ENCODE data around the gene ALOX5AP. TPM values are rescaled to one million over a fixed set of nuclear protein-coding genes. Genes with fewer than 3 reads are reported as not detected.

Gene ALOX5AP
- polyA plus RNA-seq, 1 experiment, result 0.11 TPM

GRCh38 chr13:30690282-30691188 is 44.8 kb upstream of the ALOX5AP start:
- no peak for TF ChIP-seq CTCF (IDR thresholded peaks at IDR 0.05; ENCODE audit: insufficient read depth, low read depth, low read length)
- Histone ChIP-seq H3K4me3 (ENCODE audit: low read depth, low read length) (peak overlapping the region; percentile 43), H3K27me3 (ENCODE audit: control insufficient read depth, insufficient read depth, low read length) (no peaks in the 10 kb centered on the region), H3K36me3 (ENCODE audit: control insufficient read depth, insufficient read depth, low read length) (no peaks in the 10 kb centered on the region)
- DNase-seq (ENCODE audit: low read depth), result peak; percentile 83
- POLR2A ChIA-PET, result interaction anchor here (0.5 to 0.9 kb wide), 2 partner anchors 28 to 106 kb away, joined by 3 read pairs; no protein-coding TSS in a partner anchor
- CTCF ChIA-PET, result interaction anchor here (0.6 to 1.9 kb wide), 5 partner anchors 17 to 113 kb away, joined by 3 to 8 read pairs (median 3); no protein-coding TSS in a partner anchor

- Histone ChIP-seq H3K4me3 (ENCODE audit: low read depth, low read length) (no peak overlapping the region), H3K36me3 (ENCODE audit: control insufficient read depth, insufficient read depth, low read length) (no peaks in the 10 kb centered on the region), H3K27me3 (ENCODE audit: control insufficient read depth, insufficient read depth, low read length) (no peaks in the 10 kb centered on the region)
- ChIA-PET POLR2A (no interaction called here), CTCF (no interaction called here)
- DNase-seq (ENCODE audit: low read depth), result no peak
- TF ChIP-seq CTCF (IDR thresholded peaks at IDR 0.05; ENCODE audit: insufficient read depth, low read depth, low read length), result no peak
Measured at GRCh38 chr13:30692113-30692512, 43.2 kb upstream of the ALOX5AP start.

- no peak for TF ChIP-seq CTCF (IDR thresholded peaks at IDR 0.05; ENCODE audit: insufficient read depth, low read depth, low read length)
- DNase-seq (ENCODE audit: low read depth), result no peak
- Histone ChIP-seq H3K27me3 (ENCODE audit: control insufficient read depth, insufficient read depth, low read length) (no peaks in the 10 kb centered on the region), H3K36me3 (ENCODE audit: control insufficient read depth, insufficient read depth, low read length) (no peaks in the 10 kb centered on the region), H3K4me3 (ENCODE audit: low read depth, low read length) (no peak overlapping the region)
- ChIA-PET POLR2A (no interaction called here), CTCF (interaction anchor here (0.7 kb wide), 1 partner anchor 15 kb away, joined by 3 read pairs; no protein-coding TSS in a partner anchor)
Measured at GRCh38 chr13:30696278-30697176, 38.8 kb upstream of the ALOX5AP start.

- ChIA-PET CTCF (interaction anchor here (0.7 kb wide), 1 partner anchor 14 kb away, joined by 3 read pairs; no protein-coding TSS in a partner anchor), POLR2A (no interaction called here)
- Histone ChIP-seq H3K4me3 (ENCODE audit: low read depth, low read length) (no peak overlapping the region), H3K36me3 (ENCODE audit: control insufficient read depth, insufficient read depth, low read length) (no peaks in the 10 kb centered on the region), H3K27me3 (ENCODE audit: control insufficient read depth, insufficient read depth, low read length) (no peaks in the 10 kb centered on the region)
- no peak for DNase-seq (ENCODE audit: low read depth)
- TF ChIP-seq CTCF (IDR thresholded peaks at IDR 0.05; ENCODE audit: insufficient read depth, low read depth, low read length), result no peak
Measured at GRCh38 chr13:30697177-30697953, 38.0 kb upstream of the ALOX5AP start.
